Nephron progenitor cell (in vitro differentiated cells): ENCODE measurements around the gene CD99L2.

Source experiments
- DNase-seq: peaks from one replicate; pipeline ENCODE4 v3.0.0; 2021
- H3K27ac Mint-ChIP-seq: 2 replicates; pipeline ENCODE4 v1.8.0; 2021; ENCODE audit warnings: mild to moderate bottlenecking, moderate library complexity, mixed read lengths
- H3K27me3 Mint-ChIP-seq: 2 replicates; pipeline ENCODE4 v1.8.0; 2021; ENCODE audit warnings: mild to moderate bottlenecking, low read depth, mixed read lengths; ENCODE audit not compliant: poor library complexity
- H3K36me3 Mint-ChIP-seq: 2 replicates; pipeline ENCODE4 v1.8.0; 2021; ENCODE audit warnings: low read depth, mixed read lengths
- H3K4me1 Mint-ChIP-seq: 2 replicates; pipeline ENCODE4 v1.8.0; 2021; ENCODE audit warnings: mixed read lengths
- H3K4me3 Mint-ChIP-seq: 2 replicates; pipeline ENCODE4 v1.8.0; 2021; ENCODE audit warnings: mild to moderate bottlenecking, moderate library complexity, mixed read lengths
- H3K9me3 Mint-ChIP-seq: 2 replicates; pipeline ENCODE4 v1.8.0; 2021; ENCODE audit warnings: mild to moderate bottlenecking, moderate library complexity, mixed read lengths
- CTCF ChIP-seq: fragments of 200-600 bp; sonication (generic); IDR thresholded peaks from 2 replicates; pipeline ENCODE4 v1.5.0; 2021; ENCODE audit warnings: antibody characterized with exemption

The CD99L2 gene

GRCh38 chrX:150761819-150762216 lies 136.7 kb downstream of the CD99L2 start:
- Mint-ChIP-seq H3K4me1 (peaks cover 23% of the 10 kb centered on the region), H3K4me3 (no peak overlapping the region), H3K27ac (no peak overlapping the region), H3K9me3 (peaks cover 60% of the 10 kb centered on the region), H3K27me3 (peaks cover 8% of the 10 kb centered on the region), H3K36me3 (peaks cover 44% of the 10 kb centered on the region)
- no peak for TF ChIP-seq CTCF
- no peak for DNase-seq

GRCh38 chrX:150761176-150761818 lies 137.2 kb downstream of the CD99L2 start:
- H3K4me1 Mint-ChIP-seq = peaks cover 19% of the 10 kb centered on the region
- no peak for DNase-seq

GRCh38 chrX:150759568-150760416 lies 138.7 kb downstream of the CD99L2 start:
- no peak for TF ChIP-seq CTCF
- Mint-ChIP-seq H3K27me3 (peaks cover 8% of the 10 kb centered on the region), H3K9me3 (peaks cover 67% of the 10 kb centered on the region), H3K27ac (no peak overlapping the region), H3K4me1 (peaks cover 14% of the 10 kb centered on the region), H3K36me3 (peaks cover 38% of the 10 kb centered on the region), H3K4me3 (no peak overlapping the region)
- no peak for DNase-seq

More at GRCh38 chrX:150761176-150761818, 137.2 kb downstream of the CD99L2 start:
- Mint-ChIP-seq H3K9me3 (peaks cover 60% of the 10 kb centered on the region), H3K4me3 (no peak overlapping the region), H3K27ac (no peak overlapping the region), H3K36me3 (peaks cover 42% of the 10 kb centered on the region), H3K27me3 (peaks cover 8% of the 10 kb centered on the region)
- TF ChIP-seq CTCF = no peak

- H3K27me3 Mint-ChIP-seq = peaks cover 6% of the 10 kb centered on the region
- H3K36me3 Mint-ChIP-seq = peaks cover 47% of the 10 kb centered on the region
- peak overlapping the region; percentile 31 for H3K27ac Mint-ChIP-seq
- no peak for DNase-seq
- H3K9me3 Mint-ChIP-seq = peaks cover 47% of the 10 kb centered on the region
- no peaks in the 10 kb centered on the region for H3K4me1 Mint-ChIP-seq
- no peak for TF ChIP-seq CTCF
- no peak overlapping the region for H3K4me3 Mint-ChIP-seq
Observed at GRCh38 chrX:150757371-150757770, 141.1 kb downstream of the CD99L2 start.

GRCh38 chrX:150753968-150754367 lies 144.5 kb downstream of the CD99L2 start:
- no peaks in the 10 kb centered on the region for H3K4me1 Mint-ChIP-seq
- no peak for DNase-seq
- TF ChIP-seq CTCF = no peak
- H3K36me3 Mint-ChIP-seq = peaks cover 48% of the 10 kb centered on the region
- H3K27ac Mint-ChIP-seq = no peak overlapping the region
- peaks cover 61% of the 10 kb centered on the region for H3K9me3 Mint-ChIP-seq
- no peaks in the 10 kb centered on the region for H3K27me3 Mint-ChIP-seq
- no peak overlapping the region for H3K4me3 Mint-ChIP-seq
